GM18867 (cell line): ENCODE measurements around the gene SLC12A8.

Source experiments
- ATAC-seq: cut with Tn5 transposase; IDR thresholded peaks from one replicate; pipeline ENCODE4 v1.9.1; 2021; ENCODE audit warnings: mild to moderate bottlenecking, moderate library complexity; ENCODE audit not compliant: unreplicated experiment

The SLC12A8 gene, protein sequence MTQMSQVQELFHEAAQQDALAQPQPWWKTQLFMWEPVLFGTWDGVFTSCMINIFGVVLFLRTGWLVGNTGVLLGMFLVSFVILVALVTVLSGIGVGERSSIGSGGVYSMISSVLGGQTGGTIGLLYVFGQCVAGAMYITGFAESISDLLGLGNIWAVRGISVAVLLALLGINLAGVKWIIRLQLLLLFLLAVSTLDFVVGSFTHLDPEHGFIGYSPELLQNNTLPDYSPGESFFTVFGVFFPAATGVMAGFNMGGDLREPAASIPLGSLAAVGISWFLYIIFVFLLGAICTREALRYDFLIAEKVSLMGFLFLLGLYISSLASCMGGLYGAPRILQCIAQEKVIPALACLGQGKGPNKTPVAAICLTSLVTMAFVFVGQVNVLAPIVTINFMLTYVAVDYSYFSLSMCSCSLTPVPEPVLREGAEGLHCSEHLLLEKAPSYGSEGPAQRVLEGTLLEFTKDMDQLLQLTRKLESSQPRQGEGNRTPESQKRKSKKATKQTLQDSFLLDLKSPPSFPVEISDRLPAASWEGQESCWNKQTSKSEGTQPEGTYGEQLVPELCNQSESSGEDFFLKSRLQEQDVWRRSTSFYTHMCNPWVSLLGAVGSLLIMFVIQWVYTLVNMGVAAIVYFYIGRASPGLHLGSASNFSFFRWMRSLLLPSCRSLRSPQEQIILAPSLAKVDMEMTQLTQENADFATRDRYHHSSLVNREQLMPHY

DNA sequence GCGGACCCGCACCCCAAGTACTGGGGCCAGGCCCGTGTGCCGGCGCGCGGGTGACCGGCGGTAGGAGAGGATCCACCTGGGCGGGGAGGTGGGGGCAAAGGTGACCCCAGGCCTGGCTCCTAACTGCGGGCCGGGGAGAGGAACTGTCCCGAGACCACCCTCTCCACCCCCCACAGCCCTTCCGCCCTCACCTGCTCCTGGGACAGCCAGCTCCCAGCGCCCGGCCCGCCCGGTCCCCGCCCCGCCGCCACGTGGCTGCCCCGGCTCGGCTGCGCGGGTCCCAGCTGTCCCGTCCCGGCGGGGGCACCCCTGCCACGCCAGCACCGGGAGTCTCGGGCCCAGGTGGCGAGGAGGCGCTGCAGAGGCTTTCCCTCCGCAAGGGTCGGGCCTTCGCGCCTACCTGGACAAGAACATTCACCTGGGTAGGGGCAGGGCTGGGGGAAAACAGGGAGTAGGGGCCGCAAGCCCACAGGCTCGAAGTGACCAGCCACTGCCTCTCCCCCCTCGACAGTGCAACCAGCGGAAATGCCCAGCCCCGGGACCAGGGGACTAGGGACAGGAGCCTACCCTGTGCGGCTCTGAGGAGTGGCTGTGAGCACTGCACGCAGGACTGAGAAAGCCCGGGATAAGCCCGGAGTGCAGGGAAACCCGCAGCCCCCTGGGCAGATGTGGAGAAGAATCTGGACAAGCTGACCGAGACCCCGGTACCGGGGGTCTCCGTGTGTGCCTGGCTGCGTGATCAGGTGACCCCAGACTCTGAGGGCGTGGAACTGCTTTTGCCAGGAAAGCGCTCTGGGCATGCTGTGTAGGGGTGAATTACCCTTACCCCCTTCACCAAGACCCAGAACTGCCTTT lies at the start of gene SLC12A8:
Gene SLC12A8 (minus strand): TSS at position 240 of the 855 bp plus-strand sequence. CDS start 1,399 bp downstream, outside the sequence.
- ATAC-seq, result no peak

DNA sequence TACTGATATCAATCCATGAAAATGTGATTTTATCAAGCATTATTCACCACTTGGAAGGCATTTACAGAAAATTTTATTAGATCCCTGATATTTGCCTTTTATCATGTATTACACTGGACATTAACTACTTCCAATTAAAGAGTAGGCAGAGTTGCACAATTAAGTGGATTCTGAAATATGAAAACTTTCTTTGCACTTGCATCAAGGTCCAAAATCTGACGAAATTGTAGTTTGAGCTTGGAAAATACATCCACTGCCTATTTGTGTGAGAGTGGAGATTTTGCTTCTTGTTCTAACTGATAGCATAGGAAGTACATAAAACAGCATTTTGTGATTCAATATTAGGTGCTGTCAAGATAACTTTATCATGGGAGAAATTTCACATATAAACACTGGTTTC lies 49.6 kb upstream of the SLC12A8 start:
- ATAC-seq, result no peak

DNA sequence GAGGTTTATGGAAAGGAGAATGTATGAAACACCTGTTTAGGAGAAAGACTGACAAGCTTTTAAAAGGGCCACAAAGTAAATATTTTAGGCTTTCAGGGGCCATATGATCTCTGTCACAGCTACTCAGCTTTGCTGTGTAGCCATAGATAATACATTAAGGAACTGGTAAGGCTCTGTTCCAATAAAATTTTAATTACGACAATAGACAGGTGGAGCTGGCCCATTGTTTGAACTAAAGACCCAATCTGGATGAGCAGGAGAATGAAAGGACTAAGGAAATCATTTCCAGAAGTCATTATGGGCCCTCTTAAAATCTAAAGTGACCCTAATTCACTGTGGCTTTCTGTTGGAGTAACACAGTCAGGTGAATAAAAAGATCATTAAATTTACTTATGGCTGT lies 48.5 kb upstream of the SLC12A8 start:
- ATAC-seq, result no peak

DNA sequence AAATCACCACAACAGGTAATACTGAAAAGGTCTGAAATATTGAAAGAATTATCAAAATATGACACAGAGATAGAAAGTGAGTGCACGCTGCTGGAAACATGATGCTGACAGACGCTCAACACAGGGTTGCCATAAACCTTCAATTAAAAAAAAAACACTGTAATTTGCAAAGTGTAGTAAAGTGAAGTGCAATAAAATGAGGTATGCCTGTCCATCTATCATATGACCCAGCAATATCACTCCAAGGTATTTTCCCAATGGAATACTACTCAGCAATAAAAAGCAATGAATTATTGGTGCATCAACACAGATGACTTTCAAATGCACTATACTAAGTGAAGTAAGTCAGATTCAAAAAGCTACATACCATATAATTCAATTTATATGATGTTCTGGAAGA lies 47.6 kb upstream of the SLC12A8 start:
- no peak for ATAC-seq

DNA sequence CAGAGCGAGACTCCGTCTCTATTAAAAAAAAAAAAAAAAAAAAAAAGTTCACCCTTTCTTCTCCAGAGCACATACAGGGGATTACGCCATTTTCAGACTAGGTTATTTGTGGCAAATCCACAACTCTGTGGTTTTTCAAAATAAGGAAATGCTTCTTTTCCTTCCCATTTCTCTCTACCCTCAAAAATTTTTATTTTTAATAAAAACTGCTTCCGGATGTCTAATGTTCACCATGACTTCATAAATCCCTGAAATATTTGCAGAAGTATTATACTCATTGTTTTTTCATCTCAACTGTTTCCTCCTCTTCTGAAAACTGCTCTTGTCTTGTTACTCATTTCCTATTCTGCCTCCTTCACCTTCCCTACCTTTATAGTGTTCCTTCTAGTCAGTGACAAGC lies 45.0 kb upstream of the SLC12A8 start:
- no peak for ATAC-seq

DNA sequence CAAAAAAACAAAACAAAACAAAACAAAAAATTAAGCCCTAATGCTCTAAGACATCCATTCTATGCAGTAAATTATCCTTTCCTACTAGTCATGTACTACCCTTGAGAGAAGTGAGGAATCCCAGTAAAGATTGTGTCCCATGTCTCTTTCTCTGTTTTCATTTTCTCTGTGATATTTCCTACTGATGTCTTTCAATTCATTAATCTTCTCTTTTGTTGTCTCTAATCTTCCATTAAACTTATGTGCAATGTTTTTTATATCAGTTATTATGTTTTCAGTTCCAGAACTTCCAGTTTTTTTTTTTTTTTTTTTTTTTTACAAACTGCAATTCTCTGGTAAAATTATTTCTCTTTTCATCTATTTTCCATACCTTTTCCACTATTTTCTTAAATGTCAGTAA lies 44.1 kb upstream of the SLC12A8 start:
- no peak for ATAC-seq

DNA sequence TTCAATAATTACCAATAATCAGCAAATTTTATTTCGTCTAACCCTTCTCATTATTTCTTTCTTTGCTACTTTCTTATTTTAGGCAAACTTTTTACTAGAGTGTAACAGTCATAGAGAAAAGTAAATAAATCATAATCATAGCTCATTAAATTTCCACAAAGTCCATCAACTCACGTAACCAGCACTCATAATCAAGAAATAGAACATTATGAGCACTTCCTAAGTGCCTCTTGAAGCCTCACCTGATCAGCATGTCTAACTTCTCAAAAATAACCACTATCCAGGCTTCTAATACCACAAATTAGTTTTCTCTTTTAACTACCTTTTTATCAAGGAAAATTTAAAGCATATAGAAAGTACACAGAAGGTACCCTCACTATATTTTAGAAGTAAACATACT lies 38.4 kb upstream of the SLC12A8 start:
- no peak for ATAC-seq

DNA sequence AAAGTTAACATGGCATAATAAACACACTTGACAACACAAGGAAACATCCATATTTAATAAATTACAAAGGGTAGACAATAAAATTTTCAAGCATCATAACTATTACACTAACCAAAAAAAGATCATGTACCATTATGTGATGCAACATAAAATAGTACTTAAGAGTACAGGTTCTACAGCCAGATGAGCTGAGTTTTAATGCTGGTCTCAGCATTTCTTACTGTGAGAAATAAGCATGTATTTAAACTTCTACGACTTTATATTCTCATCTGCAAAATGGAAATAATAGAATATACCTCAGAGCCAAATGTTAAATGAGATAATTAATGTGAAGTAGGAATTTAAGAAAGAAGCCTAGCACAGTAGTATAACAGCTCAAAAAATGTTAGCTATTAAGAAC lies 33.7 kb upstream of the SLC12A8 start:
- ATAC-seq, result no peak

DNA sequence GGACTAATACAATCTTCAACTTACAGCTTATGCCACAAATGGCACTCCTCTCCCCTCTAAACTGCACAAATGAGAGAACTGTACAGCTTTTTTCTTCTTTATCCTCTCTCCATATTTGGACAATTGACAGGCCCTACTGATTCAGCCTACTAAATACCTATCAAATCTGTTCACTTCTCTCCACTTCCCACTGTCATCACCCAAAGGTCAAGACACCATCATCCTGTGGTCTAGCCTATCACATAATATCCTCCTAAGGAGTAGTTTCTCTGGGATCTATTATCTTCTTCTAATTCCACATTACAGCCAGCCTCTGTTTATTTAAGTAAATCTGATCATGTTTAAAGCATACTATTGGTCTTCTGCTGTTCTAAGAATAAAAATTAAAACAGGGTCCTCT lies 33.0 kb upstream of the SLC12A8 start:
- ATAC-seq, result no peak

DNA sequence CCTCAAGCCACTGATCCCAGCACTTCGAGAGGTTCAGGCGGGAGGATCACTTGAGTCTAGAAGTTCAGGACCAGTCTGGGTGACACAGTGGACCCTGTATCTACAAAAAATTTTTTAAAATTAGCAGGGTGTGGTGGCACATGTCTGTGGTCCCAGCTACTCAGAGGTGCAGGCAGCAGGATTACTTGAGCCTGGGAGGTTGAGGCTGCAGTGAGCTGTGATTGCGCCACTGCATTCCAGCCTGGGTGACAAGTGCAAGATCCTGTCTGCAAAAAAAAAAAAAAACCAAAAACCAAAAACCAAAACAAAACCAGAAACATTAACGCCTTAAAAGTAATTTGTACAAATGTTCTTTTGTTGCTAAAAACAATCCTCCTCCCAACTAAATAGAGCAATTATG lies 27.9 kb upstream of the SLC12A8 start:
- ATAC-seq, result no peak

DNA sequence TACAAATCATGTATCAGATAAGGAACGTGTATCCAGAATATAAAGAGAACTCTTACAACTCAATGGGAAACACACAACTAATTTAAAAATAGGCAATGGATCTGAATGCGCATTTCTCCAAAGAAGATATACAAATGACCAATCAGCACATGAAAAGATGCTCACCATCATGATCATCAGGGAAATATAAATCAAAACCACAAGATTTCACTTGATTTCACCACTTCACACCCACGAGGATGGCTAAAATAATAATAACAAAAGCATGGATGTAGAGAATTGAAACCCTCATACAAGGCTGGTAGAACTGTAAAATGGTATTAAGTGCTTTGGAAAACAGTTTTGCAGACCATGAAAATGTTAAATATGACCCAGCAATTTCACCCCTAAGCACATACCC lies 26.7 kb upstream of the SLC12A8 start:
- no peak for ATAC-seq

DNA sequence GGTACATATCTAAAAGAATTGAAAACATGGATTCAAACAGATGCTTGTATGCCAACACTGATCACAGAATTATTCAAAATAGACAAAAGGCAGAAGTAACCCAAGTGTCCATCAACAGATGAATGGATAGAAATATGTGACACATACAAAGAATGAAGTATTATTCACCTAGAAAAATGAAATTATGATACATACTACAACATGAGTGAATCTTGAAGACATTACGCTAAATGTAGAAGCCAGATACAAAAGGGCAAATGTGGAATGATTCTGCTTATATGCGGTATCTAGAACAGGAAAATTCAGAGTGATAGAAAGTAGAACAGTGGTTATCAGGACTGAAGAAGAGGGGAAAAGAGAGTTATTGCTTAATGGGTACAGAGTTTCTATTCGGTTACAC lies 26.2 kb upstream of the SLC12A8 start:
- ATAC-seq, result no peak

DNA sequence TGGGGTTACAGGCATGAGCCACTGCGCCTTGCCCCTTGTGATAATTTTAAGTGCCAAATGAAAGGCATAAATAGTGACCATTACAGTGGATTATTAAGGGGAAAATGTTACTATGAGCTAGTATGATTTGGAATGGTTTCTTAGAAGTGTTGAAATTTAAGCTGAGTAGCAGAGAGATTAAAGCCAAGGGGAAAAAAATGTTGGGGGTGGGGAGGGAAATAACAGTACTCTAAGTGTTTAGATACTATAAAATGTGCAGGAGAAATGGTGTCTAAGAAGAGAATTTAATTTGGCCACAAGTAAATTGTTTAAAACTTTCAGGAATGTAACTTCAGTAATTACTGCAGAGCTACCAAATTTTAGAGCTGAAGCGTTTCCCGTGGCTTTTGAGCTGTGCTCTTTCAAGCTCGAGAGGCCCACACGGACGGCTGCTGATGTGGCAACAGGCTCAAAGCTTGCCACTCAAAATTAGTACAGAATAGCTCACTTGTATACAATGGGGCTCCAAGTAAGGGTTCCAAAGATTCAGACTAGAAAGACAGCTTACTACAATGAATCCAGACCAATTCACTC lies 23.9 kb upstream of the SLC12A8 start:
- no peak for ATAC-seq

DNA sequence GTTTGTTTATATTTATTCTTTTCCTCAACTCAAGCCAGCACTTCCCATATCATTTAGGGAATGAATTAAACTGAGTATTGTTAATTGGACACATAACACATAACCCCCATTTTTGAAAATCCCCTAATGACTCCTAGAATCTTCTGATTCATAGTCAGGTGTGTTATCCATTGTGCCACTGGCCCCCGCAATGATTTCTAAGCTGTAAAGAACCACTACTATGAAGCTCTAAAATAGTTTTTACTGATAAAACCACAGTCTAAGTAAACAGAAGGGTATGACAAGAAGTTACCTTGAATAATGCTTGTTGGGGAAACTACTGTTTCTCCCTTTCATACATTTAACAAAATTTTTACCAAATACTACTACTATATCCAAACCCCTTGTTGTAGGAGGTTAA lies 22.3 kb upstream of the SLC12A8 start:
- no peak for ATAC-seq

DNA sequence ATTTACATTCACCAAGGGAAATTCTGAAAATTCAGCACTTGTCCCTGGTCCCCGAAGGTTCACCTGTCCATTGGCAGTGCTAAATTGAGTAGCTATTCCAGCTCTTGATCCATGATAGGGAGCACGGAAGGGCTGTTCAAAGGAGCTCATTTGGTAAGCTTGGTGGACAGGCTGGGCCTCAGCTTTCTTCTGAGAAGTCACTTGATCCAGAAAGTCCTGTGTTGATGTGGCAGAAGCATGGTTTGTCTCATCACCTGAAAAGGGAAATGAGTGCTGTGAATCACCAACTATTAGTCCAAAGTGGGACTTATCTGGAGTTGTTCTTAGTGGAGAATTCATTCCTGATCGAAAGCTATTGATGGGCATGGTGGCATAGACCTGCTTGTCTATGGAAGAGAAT lies 19.9 kb upstream of the SLC12A8 start:
- no peak for ATAC-seq

DNA sequence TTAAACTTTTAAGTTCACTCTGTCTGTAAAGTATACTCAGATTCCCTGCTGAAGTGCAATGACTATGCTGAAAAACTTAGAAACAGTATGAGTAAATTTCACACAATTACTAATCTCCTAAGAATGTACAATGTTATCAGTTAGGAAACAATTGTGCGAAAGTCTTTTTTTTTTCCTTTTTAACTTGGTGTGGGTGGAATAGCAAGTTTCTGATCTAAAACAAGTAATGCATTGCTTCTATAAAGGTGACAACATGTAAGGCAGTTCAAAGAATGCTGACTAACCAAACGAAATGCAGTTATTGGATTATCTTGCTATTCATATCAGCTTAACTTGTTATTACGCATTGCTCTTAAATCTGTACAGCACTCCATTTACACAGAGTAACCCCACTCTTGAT lies 19.3 kb upstream of the SLC12A8 start:
- ATAC-seq, result no peak

DNA sequence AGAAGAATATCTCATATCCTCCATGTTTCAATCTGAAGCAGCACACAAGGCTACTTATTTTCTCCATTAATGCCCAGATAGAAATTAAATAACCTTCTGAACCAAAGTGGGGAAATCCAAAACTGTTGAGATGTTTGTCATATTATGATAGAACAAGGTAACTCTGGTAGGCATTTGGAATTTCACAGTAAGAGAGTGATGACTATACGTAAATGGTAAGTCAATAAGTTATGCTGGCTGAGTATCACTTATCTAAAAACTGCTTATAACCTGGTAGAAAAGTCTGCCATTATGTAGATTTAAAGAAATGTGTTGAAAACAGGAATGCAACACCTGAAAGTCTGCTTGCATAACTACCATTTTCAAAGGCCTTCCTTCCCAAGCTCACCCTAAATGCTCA lies 17.2 kb upstream of the SLC12A8 start:
- ATAC-seq, result no peak

DNA sequence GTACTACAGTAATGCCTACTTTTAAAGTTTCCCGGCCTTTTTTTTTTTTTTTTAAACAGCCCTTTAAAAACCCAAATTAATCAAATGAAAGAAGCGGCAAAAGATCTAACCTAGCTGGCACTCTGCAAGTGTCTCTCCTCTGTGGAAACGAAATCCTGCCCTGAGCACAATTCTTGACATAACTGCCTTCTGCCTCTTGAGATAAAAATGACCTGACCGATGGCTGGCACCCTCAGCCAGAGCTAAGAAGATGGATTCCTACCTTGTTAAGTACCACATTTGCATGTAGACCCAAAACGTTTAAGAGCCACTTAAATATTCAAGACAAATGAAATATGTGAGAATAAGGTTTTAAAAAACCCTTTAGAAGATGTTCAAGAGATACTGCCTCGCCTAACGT lies 16.6 kb upstream of the SLC12A8 start:
- no peak for ATAC-seq

DNA sequence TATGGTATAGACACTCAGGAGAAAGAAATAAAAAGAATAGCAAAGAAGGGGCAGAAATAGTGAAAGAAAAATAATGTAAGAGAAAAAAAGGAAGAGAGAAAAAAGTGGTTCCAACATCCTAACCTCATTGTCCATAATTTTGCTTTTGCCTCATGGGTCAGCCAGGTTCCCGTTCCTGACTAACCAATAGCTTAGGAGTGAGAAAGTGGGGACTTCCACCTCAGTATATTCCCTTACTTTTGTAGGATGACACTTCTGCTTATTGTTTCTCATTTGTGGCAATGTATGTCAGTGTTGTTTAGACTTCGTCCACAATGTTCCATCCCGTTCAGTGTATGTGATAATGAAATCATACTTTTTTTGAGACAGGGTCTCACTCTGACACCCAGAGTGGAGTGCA lies 9.3 kb upstream of the SLC12A8 start:
- ATAC-seq, result no peak

DNA sequence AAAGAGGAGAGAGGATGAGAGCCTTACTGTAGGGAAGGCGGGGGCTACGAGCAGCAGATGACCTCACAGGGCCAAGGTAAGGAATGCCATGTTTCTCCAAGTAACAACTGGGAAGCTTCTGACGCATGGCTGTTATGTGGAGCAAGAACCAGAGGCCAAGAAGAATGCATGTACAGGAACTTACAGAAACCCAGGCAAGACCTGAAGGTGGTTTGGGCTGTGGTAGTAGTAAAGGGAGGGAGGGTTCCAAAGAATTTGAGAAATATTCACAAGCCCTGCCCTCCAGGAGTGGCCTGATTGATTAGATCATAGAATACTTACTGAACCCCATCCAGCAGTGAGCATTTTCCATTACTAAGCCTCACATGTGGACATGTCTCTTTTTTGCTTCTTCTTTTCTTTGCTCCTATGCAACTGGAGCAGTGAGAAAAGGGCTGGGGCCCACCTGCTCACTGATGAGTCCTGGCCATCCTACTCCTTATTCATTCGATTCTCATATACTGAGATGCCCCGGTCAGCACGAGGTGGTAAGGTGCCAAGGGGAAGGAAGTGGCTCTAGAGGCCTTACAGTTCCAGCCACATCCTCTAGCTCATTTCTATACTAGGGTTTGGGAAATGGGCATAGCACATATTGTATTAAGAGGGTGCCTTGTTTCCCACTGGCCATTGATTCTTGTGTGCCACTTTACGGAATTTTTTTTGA lies 8.3 kb upstream of the SLC12A8 start:
- ATAC-seq, result no peak

DNA sequence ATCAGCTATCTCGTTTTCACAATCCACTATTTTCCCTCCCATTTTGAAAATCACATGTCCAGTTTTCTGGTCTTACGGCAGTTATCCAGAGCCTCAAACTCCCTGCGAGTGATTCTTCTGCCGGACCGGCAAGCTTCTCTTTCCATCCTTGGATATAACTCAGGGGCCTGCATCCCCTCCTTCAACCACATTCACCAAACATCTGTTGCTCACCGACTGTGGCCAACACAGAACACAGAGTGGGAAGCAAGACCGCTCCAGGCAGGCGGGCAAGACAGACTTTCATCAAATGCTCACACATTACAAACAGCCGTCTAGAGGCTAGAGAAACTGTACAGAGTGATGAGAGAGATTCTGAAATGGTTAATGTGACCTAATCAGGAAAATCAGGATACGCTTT lies 7.6 kb upstream of the SLC12A8 start:
- ATAC-seq, result no peak
